NCI-H2171 treated with DMSO at 0.1 percent for 48 hours (cell line): ENCODE measurements around the gene TGFBR3.

Source experiments
- DNase-seq: peaks from one replicate; lab custom pipeline; 2025; lab: John Stamatoyannopoulos, UW

The TGFBR3 gene

DNA sequence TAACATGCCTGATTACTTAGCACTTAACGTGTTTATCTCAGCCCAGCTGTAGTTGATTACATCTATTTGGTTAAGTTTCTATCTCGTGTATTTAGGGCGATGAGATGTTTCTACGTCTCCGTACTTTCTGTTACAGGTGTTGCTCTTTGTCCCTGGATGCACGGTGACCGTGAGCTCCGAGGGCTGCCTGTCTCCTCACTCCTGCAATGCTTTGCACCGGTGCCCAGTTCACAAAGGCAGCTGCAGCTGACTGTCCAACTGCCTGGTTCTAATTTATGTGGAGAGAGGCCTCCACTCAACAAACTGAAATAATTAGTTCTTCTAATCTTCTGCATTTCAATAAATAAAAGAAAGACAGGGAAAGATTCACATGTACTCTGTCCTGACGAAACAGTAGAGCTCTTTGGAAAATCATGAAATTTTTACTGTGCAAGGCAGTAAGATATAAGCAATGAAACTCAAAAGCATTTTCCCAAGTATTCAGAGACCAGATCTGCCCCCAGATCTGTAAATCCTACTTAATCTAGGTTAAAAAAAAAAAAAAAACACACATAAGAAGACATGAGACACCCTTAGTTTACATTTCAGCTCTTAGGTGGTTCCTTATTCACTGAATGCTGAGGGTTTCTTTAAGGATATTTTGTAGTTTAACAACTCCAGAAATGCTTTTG is 108.2 kb downstream of the TGFBR3 start:
- DNase-seq: no peak

DNA sequence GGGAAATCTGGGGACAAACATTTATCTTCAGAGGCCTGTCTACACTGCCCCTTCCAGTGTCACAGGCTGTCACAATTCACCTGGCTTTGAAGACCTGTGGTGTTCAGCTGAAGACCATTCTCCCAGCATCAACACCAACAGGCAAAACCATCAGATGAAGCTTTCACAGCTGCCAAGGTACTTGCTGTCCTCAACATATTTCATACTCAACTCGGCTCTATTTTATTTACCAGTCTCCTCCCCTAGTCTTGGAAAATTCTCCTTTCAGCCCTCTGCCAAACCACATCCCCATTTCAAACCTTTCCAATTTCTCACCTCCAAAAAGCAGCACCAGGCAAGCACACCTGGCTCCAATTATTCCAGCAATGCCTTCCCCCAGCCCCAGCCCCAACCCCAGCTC is 108.8 kb downstream of the TGFBR3 start:
- DNase-seq: no peak

DNA sequence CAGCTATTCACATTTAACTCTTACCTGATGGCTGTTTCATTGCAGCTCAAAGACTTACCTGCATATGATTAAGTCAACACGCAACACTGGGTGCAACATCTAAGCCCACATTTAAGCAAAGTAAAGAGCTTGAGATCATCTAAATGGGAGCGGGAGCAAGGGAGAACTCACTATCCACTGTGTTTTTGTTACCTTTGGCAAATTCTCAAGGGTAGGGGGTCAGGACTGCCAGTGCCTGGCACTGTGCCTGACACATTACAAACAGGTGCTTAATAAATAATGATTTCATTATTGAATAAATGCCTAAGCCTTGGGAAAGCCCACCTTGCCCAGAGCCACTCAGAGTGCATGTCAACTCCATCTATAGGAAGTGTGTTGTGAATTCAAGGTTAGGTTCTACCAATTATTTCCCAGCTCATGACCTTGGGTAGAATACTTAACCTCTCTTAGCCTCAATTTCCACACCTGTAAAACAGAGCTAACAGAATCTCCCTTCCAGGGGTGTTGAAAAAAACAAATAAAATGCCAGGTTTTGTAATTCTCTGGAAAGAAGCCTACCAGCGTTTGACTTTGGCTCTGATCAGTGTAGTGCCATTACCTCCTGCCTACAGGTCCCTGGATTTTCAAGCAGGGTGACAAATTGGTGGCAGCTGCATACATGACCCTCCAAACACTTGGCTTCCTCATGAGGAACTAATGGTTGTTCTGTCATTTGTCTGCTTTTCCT is 109.7 kb downstream of the TGFBR3 start:
- no peak for DNase-seq

DNA sequence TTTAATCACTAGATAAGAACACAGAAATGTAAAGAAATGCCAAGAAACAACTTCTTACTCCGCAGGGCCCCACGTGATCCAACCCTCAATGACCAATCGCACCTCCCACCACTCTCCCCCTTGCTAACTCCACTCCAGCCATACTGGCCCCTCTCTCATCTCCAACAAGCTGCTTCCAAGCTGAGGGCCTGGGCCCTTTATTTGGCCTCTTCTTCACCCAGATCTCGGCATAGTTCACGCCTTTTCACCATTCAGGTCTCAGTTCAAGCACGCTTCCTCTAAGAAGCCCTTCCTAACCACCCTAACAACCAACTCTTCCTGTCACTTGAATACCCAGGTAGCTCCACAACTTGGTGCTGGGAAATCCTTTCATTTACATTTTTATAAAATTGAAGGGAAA is 110.7 kb downstream of the TGFBR3 start:
- DNase-seq: no peak

DNA sequence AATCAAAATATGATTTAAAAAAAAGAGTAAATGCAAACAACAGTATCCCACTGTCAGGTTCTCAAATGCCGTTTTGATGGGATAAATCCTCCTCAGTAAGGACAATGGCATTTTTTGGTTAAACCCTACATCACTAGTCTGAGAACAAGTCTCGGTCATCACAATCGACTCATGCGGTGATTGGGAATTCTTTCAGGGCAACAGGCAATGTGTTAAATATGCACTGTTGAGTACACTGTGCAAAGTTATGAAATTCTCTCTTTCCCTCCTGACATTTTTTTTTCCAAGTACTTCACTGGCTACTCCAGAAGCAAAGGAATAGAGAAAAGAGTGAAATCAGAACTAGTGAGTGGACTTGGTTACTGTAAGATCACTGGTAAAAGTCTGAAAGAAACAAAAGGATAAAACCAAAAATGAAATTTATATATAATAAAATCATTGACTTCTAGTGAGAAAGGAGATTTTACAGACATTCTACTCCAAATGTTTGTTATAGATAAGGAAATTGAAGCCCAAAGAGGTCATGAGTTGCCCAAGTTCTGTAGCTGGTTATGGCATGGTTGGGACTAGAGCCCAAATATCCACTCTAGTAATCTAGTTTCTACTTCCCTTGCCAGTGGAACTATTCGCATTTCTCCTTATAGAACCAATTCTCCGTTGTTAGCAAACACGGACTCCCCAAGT is 111.3 kb downstream of the TGFBR3 start:
- DNase-seq: no peak

DNA sequence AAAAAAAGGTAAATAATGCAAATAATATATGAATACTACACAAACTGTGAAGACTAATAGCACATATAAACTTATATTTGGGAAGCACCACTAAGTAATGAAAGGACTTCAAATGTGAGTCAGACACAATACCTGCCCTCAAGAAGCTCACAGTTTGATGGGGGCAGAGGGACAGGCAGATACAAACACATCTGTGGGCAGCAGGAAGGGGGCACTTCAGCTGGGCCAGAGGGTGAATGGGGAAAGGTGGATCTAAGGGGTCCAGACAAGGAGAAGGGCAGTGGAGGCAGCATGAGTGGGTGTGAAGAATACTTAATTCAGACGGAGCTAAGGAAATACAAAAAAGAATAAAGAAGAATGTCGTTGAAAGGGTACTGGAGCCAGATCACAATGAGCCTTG is 114.2 kb downstream of the TGFBR3 start:
- DNase-seq: no peak

DNA sequence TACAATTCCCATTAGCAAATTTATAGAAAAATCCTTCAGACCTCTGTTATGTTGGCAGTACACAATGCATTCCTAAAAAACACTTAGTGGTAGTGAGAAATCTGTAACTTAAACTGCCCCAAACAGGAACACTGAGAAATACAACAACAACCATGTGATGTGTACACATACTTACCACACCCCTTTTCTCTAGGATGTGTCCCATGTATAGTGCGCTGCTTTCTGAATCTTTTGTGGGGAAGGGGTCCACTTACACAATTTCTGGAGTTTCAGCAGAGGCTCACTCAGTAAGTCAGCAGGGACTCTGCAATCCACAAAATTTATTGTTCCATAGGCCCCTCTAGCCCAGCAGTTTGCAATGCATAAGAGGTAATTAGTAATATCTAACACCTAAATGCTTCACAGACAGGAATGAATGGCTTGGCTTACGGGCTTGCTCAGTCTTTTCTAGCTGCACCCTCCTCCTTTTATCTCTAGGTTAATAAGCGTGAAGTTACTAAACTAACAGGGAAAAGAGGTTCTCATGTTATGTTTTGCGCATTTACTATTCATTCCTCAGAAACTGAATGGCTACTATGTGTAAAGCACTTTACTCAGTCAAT is 115.2 kb downstream of the TGFBR3 start:
- no peak for DNase-seq

DNA sequence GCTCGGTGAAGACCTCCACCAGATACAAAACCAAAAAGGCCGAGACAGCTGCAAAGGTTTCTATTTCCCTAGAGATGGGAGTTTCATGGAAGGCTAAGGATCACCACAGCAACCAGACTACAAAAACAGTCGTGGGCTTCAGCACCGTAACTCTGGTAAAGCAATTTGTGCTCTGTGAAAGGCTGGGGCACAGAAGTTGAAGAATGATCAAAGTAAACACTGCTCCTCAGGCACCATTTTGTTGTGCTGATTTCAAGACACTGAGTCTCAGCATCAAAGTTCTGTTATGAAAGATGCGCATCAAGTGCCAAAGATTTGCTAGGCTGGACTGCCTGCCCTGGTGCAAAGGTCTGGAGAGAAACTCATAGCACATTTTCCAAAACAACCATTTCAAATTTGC is 116.2 kb downstream of the TGFBR3 start:
- no peak for DNase-seq

DNA sequence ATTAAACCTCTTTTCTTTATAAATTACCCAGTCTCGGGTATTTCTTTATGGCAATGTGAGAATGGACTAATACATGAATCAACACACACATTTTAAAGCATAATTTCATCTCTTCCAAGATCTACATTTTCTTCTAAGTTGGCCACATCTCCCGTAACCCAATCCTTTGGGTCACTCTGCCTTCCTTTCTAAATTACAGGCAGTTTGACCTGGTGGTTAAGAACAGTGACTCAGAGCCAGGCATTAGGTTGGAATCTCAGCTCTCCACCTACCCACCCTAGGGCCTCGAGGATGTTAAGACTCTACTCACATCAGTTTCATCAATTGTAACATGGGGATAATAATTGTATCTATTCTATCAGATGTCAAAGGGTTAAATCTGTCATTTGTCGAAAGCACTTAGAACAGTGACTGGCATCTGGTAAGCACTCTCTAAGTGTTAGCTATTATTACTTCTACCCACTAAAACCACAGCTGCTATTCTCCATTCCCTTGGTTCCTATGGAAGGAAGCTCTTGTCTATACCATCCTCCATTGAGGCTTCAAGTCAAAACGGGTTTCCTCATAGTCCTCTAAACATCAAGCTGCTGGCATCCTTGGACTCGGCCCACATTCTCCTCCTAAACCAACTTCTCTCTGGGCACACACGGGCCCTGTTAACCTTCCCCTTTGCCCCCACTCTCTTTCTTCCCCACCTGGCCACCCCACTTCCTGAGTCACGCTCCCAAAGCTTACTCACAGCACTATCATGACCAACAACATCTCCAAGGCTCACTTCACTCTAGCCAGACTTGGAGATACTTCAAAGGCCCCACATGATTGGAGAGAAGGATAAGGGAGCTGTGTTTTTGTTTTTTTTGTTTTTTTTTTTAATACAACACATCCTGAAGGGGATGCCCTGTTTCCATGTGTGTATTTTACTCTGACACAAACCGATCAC is 116.9 kb downstream of the TGFBR3 start:
- no peak for DNase-seq

DNA sequence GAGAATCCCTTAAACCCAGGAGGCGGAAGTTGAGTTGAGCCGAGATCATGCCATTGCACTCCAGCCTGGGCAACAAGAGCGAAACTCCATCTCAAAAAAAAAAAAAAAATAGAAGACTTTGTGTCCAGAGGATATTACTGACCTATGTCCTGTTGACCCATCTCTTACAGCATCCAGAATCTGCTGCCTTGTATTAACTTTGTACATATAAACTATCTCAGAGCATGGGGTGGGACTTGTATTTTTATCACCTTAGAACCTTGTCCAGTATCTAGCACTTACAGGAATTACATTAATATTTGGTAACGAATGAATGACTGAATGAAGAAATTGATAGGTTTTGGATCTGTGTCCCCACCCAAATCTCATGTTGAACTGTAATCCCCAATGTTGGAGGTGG is 117.8 kb downstream of the TGFBR3 start:
- DNase-seq: no peak

DNA sequence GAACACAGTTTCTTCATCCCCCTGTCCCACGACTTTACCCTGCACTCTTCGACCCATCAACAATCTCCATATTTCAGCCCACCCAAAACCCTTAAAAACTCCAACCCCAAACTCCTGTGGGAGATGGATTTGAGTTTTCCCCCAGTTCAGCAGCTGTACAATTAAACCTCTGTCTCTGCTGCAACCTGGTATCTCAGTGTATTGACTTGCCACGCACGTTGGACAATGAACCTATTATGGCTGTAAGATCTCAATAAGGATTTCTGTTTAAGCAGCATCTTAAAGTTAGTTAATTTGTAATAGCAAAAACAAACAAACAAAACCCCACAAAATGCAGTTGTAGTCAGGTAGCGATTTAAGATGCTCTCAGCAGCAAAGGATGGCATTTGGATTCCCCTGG is 119.1 kb downstream of the TGFBR3 start:
- DNase-seq: no peak

DNA sequence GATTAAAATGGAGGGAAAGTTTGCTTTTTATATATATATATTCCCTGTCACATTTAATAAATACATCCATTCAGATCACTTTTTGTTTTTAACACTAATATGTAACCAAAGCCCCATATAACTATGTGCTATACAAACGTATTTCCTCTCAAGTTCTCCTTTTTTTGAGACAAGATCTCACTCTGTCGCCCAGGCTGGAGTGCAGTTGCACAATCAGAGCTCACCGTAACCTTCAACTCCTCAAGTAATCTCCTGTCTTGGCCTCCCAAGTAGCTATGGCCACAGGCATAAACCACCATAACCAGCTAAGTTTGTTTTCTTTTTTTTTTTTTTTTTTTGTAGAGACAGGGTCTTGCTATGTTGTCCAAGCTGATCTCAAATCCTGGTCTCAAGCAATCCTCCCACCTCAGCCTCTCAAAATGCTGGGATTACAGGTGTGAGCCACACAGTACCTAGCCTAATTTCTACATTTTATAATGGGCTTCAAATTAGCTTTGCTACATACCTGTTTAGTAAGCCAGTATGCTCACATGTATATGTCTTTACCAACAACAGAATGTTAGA is 120.0 kb downstream of the TGFBR3 start:
- DNase-seq: no peak

DNA sequence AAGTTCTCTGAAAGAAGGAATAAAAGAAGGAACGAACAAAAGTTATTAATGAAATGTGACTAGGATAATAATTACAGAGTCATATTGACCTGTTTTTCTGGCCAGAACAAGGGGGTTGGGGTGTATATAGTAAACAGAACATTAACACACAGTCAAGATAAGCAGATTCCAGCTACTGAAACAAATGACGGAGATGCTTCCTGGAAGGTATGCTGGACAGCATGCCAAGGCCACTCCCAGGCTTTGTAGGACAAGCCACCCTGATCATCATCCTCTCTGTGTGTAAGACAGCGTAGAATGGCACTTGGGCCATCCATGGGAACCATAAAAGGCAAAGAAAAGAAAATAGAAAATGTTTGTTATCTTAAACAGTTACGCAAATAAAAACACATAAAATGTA is 120.7 kb downstream of the TGFBR3 start:
- DNase-seq: no peak

DNA sequence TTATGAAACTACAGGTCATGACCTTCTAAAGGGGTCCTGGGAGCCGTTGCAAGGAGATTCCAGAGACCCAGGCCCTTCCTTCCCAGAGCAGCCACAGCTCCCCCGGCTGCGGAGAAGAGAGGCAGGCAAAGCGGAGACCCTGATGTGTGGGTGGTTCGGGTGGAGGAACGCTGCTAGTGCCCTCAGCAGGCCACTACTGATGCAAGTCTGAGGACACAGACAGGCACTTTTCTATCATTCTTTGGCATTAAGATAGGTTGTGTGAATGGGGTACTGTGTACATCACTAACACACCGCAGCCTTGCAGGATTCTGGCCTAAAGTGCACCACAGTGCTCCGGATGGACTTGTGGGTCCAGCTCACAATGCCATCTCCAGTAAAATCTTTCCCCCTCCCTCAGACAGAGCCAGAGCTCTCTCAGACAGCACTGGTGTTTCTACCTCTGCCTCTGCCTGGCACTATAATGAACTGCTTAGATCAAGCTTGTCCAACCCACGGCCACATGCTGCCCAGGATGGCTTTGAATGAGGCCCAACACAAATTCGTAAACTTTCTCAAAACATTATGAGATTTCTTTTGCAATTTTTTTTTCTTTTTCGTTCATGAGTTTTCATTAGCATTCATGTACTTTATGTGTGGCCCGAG is 121.4 kb downstream of the TGFBR3 start:
- DNase-seq: no peak

DNA sequence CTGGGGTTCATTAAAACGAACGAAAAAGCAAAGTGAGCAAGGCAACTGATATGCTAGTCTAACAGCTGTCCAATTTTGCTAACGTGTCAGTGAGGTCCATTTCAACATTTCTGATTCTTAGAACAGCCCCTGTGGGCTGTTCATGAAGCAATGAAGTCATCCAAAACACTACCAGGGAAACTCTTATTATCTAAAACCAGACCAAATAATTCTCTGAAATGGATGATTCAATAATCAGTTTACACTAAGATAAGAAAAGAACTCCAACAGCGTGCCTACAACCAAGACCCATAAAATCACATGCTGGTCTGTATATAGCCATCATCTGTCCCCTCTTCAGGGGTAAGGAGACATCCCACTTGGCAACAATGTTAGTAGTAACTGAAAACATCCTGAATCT is 122.7 kb downstream of the TGFBR3 start:
- no peak for DNase-seq

DNA sequence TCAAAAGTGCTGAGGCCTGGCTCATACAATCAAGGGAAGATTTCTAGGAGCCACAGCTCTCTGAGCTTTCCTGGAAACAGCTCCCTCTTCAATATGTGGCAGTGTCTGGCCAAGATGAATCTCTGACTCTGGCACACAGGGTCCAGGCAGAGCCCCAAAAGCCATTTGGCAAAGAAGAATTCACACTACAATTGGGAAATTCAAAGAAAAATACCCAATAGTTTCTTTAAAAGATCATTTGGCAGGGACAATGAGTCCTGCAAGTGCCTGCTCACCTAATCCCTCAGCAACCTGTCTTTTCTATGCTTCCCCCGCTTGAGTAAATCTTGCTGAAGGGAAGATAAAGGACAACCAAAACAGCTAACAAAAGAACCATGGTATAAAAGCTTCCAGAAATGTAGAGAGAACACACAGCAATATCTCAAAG is 124.6 kb downstream of the TGFBR3 start:
- DNase-seq: no peak

DNA sequence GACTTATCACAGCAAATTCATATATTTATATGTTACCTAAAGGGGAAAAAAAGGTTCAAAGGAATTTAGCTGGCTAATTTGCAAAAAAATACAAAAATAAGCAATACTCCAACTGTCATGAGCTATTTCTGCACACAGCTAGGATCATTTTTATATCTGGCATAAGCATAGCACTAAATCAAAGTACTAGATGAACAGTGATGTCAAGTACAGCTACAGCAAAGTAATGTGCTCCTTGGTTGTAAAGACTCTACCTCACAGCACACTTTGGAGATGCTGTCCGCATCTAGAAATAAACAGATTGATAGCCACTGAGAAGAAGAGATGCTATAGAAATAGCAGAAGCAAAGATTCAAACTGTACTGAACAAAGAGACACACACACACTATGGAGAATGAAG is 125.4 kb downstream of the TGFBR3 start:
- no peak for DNase-seq

DNA sequence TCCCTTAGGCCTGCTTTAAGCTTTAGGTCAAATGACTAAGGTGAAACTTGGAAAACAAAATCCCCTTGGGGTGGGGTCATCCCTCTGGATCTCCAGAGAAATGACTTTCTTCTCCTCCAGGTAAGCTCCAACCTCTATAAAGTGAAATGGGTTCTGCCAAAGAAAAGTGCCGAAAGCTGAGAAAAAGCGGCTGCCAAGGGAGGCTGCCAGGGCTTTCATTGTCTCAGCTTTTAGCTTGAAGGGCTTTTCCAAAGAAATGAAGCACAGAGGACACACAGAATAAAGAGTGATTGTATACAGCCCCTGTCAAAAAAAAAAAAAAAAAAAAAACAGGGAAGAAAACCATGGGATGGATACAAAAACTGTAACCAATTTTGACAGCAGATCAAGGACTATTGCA is 126.9 kb downstream of the TGFBR3 start:
- DNase-seq: no peak

DNA sequence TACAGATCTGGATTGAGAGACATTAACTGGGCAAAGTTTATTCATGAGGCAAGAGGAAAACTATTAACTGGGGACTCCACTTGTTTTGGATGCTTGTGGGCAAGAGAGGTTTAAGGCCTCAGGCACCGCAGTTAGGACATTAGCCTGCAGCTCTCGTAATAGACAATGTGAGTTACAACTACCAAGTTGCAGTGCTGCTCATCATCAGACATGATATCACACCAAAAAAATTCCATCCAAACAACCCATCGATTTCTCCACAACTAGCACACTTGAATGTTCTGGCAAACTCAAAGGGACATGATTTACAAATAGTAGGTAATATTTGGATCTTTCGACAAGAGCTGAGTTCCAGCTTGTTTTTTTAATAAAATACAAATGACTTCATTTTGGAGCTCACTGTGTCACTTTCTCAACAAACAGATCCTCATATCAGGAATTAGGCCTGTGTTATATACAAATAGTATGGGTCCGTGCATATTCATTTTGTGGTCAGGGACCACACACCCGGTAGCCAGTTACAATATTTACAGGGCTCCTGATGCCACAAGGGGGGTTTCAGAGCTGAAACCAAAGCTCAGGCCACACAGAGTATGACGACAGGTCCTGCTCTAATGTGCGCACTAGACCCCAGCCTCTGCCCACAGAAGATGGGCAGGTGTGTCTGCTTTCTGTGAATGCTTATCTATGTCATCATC is 128.0 kb downstream of the TGFBR3 start:
- no peak for DNase-seq

DNA sequence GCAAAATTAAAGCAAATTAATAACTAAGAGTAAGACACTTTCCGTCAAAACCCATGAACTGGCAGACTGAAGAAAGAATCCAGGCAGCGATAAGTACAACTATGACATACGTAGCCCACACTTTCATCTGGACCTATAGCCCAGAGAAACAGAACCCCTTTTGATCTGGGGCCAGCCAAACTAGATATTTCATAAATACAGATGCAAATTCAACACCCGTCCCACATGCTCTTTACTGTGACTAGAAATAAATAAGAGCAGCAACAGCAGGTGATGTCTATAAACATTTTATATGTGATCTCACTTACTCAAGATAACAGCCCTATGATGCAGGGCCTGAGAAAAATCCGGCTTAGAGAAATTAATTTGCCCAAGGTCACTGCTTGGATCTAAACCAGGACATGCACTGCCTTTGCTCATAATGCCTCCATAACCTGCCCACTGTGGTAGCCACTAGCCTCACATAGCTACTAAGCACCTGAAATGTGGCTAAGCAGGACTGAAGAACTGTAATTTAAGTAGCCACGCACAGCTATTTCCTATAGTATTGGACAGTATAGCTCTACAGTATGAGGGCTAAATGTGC is 130.2 kb downstream of the TGFBR3 start:
- no peak for DNase-seq
